HL-60 (cell line): ENCODE measurements around the gene SH3RF1.
"Not testable (repeated sequence)": the region's sequence is repeated elsewhere in the genome, so short reads cannot be mapped to it uniquely, and the experiment has no call there.

Experiments
- GABPA ChIP-seq: IDR thresholded peaks from 2 replicates; pipeline ENCODE4 v1.6.1; 2012; ENCODE audit warnings: low read depth
- POLR2AphosphoS5 ChIP-seq: IDR thresholded peaks from 2 replicates; pipeline ENCODE4 v1.6.1; 2012; ENCODE audit warnings: low read depth
- TF ChIP-seq, protein P1 (sequence below): IDR thresholded peaks from one replicate; pipeline ENCODE4 v1.5.1; 2011; ENCODE audit warnings: low read length, control low read depth, inconsistent platforms; ENCODE audit not compliant: insufficient read depth
- TF ChIP-seq, protein P2 (sequence below): IDR thresholded peaks from 2 replicates; pipeline ENCODE4 v1.6.1; 2012; ENCODE audit warnings: low read depth; ENCODE audit not compliant: insufficient replicate concordance

DNA sequence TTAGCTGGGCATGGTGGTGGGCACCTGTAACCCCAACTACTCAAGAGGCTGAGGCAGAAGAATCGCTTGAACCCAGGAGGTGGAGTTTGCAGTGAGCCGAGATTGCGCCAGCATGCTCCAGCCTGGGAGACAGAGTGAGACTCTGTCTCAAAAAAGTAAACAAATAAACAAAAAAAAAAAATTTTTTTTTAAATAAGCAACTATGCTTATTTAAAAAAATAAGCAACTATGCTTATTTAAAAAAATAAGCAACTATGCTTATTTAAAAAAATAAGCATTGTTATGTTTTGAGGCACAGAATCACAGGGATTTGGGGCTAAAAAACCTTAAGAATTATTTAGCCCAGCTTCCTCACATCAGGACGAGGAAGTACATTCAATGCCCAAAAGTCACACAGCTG is 92.7 kb downstream of the SH3RF1 start:
- TF ChIP-seq, protein P1, sequence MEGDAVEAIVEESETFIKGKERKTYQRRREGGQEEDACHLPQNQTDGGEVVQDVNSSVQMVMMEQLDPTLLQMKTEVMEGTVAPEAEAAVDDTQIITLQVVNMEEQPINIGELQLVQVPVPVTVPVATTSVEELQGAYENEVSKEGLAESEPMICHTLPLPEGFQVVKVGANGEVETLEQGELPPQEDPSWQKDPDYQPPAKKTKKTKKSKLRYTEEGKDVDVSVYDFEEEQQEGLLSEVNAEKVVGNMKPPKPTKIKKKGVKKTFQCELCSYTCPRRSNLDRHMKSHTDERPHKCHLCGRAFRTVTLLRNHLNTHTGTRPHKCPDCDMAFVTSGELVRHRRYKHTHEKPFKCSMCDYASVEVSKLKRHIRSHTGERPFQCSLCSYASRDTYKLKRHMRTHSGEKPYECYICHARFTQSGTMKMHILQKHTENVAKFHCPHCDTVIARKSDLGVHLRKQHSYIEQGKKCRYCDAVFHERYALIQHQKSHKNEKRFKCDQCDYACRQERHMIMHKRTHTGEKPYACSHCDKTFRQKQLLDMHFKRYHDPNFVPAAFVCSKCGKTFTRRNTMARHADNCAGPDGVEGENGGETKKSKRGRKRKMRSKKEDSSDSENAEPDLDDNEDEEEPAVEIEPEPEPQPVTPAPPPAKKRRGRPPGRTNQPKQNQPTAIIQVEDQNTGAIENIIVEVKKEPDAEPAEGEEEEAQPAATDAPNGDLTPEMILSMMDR = not testable (repeated sequence)
- not testable (repeated sequence) for TF ChIP-seq GABPA, POLR2AphosphoS5
- TF ChIP-seq, protein P2, sequence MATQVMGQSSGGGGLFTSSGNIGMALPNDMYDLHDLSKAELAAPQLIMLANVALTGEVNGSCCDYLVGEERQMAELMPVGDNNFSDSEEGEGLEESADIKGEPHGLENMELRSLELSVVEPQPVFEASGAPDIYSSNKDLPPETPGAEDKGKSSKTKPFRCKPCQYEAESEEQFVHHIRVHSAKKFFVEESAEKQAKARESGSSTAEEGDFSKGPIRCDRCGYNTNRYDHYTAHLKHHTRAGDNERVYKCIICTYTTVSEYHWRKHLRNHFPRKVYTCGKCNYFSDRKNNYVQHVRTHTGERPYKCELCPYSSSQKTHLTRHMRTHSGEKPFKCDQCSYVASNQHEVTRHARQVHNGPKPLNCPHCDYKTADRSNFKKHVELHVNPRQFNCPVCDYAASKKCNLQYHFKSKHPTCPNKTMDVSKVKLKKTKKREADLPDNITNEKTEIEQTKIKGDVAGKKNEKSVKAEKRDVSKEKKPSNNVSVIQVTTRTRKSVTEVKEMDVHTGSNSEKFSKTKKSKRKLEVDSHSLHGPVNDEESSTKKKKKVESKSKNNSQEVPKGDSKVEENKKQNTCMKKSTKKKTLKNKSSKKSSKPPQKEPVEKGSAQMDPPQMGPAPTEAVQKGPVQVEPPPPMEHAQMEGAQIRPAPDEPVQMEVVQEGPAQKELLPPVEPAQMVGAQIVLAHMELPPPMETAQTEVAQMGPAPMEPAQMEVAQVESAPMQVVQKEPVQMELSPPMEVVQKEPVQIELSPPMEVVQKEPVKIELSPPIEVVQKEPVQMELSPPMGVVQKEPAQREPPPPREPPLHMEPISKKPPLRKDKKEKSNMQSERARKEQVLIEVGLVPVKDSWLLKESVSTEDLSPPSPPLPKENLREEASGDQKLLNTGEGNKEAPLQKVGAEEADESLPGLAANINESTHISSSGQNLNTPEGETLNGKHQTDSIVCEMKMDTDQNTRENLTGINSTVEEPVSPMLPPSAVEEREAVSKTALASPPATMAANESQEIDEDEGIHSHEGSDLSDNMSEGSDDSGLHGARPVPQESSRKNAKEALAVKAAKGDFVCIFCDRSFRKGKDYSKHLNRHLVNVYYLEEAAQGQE = not testable (repeated sequence)
